SKM-1 (cell line): ENCODE measurements around the gene INF2.
"Not testable (repeated sequence)": the region's sequence is repeated elsewhere in the genome, so short reads cannot be mapped to it uniquely, and the experiment has no call there.

Experiments used
- DNase-seq: peaks from one replicate; lab custom pipeline; 2025; ENCODE audit not compliant: unreplicated experiment; lab: John Stamatoyannopoulos, UW

Gene INF2

DNA sequence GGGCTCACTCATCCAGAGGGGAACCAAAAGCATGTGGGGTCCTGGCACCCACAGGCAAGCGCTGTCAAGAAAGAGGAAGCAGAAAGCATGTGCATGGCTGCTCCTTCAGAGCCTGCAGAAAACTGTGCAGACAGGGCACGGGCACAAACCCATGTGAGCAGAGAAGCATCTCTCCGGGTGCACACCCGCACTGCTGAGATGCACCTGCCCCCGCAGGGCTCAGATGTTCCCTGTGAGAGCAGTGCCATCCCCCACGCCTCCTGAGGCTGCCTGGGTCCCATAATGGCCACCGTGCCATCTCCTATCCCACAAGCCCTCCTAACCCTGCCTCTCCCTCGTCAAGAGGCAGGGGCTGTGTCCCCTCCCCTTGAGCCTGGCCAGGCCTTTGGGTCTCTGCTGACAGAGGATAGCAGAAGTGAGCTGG lies 32.3 kb upstream of the INF2 start:
- no peak for DNase-seq

DNA sequence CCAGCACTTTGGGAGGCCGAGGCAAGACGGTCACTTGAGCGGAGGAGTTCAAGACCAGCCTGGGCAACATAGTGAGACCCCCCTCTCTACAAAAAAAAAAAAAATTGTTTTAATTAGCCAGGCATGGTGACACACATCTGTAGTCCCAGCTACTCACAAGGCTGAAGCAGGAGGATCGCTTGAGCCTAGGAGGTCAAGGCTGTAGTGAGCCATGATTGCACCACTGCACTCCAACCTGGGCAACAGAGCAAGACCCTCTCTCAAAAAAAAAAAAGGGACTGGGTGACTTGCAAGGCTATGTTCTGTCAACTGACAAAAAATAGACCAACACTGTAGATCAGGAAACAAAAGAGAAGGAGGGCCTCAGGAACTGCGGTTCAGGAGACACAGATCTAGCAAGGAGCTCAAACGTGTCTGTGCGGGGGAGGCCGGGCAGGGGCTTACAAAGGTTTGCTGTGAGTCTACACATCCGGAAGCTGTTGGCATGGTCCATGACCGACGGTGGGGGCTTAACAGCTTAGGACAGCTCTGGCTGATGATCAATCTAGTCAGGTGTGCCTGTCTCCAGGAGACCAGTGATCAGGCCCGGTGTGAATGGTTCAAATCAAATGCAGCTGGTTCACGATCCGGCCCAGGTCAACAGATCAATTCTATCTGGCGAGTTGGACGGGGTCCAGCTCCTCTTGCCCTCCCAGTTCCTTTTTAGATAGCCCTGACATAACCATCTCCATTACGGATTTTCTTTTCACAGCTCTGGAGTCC lies 31.7 kb upstream of the INF2 start:
- DNase-seq = no peak

DNA sequence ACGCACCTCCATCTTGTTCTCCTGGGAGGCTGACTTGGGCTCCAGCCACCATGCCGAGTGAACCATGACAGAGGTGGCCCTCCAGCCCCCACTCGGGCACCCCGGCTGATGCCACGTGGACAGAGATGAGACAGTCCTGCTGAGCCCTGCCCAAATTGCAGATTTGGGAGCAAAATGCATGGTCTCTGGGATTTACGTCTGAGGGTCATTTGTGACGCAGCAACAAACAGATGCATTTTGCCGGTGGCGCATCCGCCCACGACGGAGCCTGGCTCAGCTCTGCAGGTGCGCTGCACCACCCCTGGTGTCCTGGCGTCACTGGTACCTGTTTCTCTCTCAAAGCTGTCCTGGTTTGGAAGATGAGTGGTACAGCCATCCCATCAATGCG lies 31.1 kb upstream of the INF2 start:
- DNase-seq = no peak

DNA sequence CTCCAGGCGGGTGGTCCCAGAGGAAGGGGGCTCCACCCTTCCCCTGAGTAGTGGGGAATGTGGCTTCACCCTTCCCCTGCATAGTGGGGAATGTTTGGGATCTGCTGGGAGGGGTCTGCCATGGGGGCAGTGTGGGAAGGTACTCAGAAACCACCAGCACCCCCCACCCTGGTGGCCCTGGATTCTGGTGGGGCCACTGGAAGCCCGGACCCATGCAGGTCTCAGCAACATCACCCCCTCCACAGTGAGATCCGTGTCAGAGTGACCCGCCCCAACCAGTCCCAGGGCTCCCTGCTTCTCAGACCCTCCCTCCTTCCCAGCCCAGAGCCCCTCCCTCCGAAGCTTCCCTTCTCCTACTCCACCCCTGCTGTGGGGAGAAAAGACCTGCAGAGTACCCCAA lies 30.3 kb upstream of the INF2 start:
- DNase-seq = no peak

DNA sequence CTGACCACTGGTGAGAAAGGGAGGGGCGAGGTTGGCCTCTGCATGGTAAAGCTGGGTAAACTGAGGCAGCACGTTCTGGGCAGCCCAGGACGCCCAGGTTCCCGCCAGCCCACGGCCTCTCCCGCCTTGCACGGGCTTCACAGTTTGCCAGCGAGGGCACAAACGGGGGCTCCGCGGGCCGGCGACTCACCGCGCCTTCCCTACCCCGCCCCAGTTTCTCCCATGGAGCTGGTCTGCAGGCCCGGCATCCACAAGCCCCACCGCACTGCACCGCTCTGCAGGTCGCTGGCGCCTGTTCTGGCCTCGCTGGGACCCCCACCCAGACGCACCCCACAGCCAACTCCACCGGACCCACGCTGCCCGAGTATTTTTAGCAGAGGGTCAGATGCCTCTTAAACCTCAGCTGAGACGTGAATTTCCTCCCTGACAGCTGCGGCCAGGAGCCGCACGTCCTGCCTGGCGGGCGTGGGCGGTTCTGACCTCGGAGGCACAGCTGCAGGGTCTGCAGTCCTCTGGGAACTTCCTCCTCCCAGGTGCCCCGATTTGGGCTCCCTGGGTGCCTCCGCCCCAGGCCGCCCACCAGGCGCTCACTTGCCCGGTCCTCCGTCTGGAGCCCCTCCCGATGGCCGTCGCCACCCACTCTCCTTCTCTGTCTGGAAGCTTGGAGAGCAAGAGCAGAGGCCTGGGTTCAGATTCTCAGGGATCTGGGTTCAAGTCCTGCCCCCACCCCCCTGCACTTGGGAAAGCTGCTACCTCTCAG lies 29.5 kb upstream of the INF2 start:
- DNase-seq = no peak

DNA sequence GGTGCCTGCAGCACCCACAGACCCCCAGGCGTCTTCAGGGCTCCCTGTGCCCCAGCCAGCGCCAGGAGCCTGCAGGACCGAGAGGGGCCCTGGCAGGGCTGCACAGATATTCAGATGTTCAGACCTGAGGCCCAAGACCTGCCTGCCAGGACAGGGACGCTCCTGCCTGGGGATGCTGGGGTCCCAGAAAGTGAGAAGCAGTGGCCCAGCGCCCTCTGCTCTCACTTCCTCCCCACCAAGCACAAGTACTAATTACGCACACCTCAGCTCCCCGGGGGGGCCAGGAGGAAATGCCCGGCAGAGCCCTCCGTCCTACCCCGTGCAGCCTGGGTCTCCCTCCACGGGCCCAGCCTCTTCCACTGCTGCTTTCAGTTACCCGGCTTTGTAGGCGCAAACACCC lies 28.8 kb upstream of the INF2 start:
- no peak for DNase-seq

DNA sequence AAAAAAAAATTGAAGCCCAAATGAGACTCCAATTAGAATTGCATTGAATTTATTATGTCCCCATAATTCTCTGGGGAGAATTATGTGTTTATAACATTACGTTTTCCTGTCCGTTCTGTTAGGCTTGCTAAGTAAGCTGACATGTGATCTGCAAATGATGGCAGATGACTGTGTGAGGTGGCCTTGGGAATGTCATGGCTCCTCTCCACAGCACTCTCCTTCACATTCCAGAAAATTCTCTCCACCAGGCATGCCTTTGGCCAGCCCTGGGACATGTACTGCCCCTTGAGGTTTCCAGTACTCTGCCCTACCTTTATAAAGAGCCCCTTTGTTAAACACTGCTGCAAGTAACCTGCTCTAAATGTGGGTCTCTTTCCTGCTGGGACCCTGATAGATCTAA lies 28.3 kb upstream of the INF2 start:
- no peak for DNase-seq

DNA sequence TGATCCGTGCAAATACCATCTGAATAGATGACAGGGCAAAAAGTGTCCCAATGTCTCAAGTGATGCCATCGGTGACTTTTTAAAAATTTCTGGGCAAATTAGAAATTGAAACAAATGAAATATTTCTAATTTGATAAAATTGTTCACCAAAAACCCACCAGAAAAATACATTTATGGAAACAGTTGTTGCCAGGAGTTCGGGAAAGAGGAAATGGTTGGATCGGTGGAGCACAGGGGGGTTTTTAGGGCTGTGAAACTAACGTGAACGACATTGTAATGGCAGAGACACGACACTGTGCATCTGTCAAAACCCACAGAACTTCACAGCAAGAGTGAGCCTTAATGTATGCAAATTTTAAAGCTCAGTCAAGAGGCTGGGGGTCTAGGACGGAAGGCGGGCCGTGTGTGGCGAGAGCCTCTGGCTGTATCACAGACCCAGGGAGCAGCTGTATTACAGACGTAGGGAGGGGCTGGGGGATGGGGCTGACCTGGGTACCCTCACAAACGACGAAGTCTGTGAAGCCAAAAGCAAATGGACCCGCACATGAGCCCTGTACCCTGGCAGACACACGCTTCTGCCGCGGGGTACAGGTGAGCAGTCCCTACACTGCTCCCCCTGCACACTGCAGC lies 27.8 kb upstream of the INF2 start:
- DNase-seq = not testable (repeated sequence)

DNA sequence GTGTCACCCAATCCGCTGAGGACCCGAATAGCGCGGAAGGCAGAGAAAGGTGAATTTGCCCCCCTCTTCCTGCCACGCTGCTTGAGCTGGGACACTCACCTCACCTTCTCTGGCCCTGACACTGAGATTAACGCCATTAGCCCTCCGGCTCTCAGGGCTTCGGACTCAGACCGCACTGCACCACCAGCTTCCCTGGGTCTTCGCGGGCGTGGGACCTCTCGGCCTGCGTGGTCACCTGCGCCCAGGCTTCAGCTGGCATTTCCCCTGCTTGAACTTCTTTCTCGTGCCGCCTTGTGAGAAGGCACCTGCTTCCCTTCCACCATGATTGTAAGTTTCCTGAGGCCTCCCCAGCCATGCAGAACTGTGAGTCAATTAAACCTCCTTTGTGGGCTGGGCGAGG lies 26.9 kb upstream of the INF2 start:
- not testable (repeated sequence) for DNase-seq

DNA sequence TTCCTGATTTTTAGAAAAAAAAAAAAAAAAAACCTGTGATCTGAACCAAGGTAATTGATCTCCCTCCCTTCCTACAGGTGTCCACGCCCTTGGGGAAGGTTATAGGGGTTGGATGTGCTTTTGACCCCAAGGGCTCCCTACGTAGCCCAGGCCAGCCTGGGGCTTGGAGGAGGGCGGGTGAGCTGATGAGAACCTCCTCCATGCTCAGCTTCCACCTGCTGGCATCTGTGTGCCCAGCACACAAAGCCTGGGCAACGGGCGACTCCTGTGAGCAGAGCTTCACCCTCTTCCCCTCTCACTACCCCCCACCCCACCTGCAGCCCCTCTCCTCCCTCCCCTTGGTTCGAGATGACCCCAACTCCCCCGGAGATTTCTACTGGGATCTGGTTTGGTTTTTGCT lies 25.3 kb upstream of the INF2 start:
- DNase-seq = no peak

DNA sequence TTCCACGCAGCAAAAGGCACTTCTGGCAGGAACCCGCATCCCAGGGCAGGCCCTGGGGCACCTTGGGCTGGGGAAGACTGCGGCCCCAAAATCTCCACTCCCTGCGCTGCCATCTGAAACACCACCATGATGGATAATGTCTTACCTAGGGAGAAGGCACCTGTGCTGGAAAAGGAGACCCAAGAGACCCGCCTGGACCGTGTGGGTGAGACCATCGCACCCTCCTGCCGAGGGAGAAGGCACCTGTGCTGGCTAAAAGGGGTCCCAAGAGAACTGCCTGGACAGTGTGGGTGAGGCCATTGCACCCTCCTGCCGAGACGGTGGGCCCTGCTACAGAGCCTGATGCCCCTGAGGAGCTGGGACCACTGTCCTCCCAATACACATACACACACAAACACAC lies 24.8 kb upstream of the INF2 start:
- DNase-seq = no peak

DNA sequence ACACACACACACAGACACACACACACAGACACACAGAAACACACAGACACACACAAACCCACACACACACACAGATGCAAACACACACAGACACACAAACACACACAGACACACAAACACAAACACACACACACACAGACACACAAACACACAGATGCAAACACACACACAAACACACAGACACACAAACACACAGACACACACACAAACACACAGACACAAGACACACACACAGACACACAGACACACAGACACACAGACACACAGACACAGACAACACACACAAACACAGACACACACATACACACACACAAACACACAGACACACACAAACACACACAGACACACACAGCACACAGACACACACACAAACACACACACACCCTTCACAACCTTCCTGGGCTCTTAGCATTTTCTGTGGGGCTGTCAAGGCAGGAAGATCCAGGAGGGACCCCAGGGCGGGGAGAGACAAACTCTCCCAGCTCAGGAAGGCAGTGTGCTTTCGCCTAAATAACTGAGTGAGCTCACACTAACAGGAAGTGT lies 24.2 kb upstream of the INF2 start:
- no peak for DNase-seq

DNA sequence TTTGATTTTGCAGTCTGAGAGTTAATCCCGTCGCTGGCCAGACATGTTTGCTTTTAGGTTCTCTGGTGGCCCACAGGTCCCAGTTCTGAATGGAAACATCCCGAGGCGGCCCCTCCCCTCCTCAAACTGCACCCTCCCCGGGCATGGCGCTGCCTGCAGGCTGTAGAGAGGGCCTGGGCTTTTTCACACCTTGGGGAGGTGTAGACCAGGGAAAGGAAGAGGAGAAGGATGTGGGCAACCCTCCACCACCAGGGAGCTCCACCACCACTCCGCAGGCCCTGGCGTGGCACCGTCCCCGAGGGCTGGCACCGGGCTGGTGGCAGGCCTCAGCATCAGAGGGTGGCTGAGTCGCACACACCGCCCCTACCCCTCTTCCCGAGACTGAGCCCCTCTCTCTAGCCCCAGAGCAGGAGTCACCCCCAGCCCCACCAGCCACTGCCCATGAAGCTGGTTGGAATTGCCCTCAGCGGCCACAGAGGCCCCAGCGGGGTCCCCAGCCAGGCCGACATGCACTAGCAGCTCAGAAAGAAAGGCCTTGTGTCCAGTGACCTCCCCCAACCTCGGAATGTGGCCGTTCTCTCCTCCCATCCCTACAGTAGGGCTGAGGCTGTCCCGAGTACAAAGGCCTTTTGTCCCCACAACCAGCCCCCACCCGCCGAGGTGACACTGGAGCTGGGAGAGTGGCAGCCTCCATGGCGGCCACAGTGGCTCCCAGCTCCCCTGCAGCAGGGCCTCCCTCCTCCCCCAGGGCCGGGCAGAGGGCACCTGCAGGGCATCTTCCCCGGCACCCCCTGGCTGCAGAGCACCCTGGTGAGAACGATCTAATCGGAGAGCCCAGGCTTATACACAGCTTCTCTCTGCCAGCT lies 23.5 kb upstream of the INF2 start:
- no peak for DNase-seq

DNA sequence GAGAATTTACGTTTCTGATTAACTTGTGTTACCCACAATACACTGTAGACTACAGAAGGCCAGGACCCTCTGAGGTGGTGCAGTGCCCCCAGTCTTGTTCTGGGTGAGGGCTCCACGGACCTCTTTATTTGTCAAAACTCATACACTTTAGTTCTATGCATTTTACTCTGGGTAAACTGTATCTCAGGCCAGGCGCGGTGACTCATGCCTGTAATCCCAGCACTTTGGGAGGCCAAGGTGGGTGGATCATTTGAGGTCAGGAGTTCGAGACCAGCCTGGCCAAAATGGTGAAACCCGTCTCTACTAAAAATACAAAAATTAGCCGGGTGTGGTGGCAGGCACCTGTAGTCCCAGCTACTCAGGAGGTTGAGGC lies 22.9 kb upstream of the INF2 start:
- not testable (repeated sequence) for DNase-seq

DNA sequence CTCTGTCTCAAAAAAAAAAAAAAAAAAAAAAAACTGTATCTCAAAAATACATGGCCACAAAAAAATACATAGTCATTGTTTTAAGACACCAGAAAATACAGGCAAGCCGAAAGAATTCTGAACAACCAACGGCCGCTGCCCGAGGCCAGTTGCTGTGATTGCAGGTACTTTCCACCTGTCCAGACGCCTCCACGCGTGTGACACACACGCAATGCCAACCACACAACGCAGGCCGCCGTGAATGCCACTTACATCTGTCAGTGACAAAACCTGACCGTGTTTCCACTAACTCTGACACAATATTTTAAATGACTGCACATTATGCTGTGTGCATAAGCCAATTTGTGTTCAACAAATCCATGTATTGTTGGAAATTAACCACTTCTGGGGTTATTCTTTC lies 22.4 kb upstream of the INF2 start:
- DNase-seq = no peak

DNA sequence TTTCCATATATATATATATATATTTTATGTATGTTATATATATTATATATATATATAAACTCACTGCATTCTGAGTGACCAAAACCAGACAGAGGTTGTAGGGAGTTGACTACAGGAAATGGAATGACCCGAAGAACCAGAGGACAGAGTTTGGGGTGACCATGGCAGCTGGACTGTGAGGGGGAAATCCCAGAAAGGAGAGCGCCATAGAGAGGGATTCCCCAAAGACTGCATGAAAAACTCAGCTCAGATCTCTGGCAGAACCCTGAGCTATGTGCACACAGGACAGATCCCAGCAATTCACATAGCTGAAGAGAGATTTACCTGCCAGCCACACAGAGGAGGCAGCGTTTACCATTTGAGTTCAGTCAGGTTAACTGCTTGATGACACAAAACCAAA lies 19.7 kb upstream of the INF2 start:
- no peak for DNase-seq

DNA sequence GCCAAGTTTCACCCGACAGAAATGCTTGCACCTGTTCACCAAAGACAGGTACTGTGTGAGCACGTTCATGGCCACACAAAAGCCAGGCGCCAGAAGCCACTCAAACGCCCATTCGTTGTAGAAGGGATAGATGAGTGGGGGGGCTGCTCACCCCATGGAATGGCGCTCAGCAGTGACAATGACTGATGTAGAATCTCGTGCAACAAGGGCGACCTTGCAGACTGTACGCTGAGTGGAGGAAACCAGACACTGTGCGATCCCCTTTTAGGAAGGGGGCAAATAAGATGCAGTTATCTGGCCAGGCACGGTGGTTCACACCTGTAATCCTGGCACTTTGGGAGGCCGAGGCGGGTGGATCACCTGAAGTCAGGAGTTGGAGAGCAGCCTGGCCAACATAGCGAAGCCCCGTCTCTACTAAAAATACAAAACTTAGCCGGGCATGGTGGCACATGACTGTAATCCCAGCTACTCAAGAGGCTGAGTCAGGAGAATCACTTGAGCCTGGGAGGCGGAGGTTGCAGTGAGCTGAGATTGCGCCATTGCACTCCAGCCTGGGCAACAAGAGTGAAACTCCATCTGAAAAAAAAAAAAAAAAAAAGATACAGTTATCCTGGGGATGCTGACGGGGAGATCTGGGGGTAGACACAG lies 18.0 kb upstream of the INF2 start:
- DNase-seq = not testable (repeated sequence)

DNA sequence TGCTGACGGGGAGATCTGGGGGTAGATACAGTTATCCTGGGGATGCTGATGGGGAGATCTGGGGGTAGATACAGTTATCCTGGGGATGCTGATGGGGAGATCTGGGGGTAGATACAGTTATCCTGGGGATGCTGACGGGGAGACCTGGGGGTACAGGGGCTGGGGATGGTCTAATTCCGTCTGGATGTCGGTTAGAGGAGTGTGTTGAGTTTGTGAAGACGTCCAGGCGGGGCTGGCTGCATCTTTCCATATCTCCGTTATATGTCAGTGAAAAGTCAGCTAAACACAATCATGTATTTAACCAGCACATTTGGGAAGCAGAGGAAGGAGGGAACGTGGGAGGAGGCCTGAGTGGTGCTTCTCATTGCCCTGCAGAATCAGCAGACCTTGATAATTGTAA lies 17.3 kb upstream of the INF2 start:
- DNase-seq = not testable (repeated sequence)

DNA sequence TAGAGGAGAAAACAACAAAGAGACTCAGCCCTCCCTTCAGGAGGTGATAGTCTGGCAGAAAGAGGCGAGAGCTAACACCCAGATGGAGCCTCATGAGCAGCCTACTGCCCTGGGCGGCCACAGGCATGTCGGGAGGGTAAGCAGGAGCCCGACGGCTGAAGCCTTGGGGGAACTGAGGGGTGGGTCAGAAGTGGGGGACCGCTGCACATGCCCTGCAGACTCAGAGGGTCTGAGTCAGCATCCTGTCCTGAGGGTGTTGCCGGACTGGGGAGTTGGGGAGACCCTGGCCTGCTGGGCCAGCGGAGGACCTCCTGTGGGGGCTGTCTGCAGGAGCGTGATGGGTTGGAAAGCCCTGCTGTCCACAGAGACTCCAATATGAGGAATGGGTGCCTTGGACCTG lies 15.9 kb upstream of the INF2 start:
- DNase-seq = no peak

DNA sequence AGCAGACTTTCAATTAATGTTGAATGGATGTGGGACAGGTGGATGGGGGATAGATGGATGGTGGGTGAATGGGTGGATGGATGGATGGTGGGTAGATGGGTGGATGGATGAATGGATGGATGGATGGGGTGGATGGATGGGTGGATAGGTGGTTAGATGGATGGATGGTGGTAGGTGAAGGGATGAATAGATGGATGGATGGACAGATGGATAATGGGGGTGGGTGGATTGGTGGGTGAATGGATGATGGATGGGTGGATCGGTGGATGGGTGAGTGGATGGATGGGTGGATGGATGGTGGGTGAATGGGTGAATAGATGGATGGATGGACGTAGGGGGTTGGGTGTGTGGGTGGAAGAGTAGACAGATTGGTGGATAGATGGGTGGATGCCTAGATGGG lies 14.0 kb upstream of the INF2 start:
- no peak for DNase-seq
